ENCODE measurements around the gene ATP8A1. TPM values are rescaled to one million over a fixed set of nuclear protein-coding genes. Genes with fewer than 3 reads are reported as not detected.

The ATP8A1 gene
- total and polyA plus RNA-seq, 4 donors: 0.65 to 15.9 (median 5.9) TPM

DNA sequence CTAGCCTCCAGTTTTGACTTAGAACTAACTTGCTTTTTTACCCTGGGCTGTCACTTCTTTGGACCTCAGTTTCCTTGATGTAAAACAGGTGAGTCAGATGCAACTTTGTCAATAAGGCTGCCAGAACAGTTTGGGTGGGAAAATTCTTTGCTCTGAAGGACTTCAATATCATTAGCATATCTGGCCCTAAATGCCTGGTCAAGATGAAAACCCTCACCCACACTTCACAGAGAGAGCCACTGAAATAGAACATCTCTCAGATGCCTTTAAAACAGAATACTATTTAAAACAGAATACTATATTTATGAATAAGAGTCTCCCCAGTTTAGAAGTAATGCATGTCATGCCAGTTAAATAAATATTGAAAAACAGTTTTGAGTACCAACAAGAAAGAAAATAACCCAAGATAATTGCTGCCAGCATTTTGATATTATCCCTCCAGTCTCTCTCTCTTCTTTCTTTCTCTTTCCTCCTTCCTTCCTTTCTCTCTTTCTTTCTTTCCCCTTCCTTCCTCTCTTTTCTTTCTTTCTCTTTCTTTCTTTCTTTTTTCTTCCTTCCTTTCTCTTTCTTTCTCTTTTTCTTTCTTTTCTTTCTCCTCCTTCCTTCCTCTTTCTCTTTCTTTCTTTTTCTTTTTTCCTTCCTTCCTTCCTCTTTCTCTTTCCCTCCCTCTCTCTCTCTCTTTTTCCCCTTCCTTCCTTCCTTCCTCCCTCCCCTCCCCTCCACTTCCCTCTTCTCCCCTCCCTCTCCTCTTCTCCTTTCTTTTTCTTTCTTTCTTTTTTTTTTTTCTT is 292.4 kb downstream of the ATP8A1 start (continued):
- TF ChIP-seq, protein P1, sequence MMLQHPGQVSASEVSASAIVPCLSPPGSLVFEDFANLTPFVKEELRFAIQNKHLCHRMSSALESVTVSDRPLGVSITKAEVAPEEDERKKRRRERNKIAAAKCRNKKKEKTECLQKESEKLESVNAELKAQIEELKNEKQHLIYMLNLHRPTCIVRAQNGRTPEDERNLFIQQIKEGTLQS (IDR thresholded peaks at IDR 0.05): no peak
- no peak for TF ChIP-seq YY1 (IDR thresholded peaks at IDR 0.05)
- no peak for TF ChIP-seq RAD21 (IDR thresholded peaks at IDR 0.05)
- no peak for TF ChIP-seq GABPA (IDR thresholded peaks at IDR 0.05 in 1 of 2, conservative IDR thresholded peaks at IDR 0.05 in 1 of 2)

DNA sequence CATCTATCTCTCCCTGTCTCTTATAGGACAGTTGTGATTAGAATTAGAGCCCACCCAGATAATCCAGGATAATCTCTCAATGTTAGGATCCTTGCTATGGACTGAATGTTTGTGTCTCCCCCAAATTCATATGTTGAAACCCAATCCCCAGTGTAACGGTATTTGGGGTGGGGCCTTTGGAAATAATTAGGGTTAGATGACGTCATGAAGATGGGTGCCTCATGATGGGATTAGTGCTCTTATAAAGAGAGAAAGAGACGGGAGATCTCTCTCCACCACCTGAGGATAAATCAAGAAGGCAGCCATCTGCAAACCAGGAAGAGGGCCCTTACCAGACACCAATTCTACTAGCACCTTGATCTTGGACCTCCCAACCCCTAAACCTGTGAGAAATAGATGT is 293.3 kb downstream of the ATP8A1 start:
- Histone ChIP-seq H3K4me3 (ENCODE audit: low read depth in 1 of 3, low read length in 3 of 3) (no peak overlapping the region), H3K9ac (ENCODE audit: low read depth in 1 of 2, low read length in 2 of 2) (no peak overlapping the region), H3K9me3 (ENCODE audit: control insufficient read depth in 4 of 4, low read length in 3 of 4) (no peaks in the 10 kb centered on the region), H3K27ac (ENCODE audit: low read depth in 1 of 2, low read length in 2 of 2) (no peak overlapping the region), H3K27me3 (ENCODE audit: control insufficient read depth in 4 of 4, insufficient read depth in 4 of 4, low read length in 3 of 4) (peaks cover 0 to 4% (median 0%) of the 10 kb centered on the region in 4 donors), H3K4me1 (ENCODE audit: control insufficient read depth in 4 of 4, insufficient read depth in 4 of 4, low read length in 3 of 4) (peaks cover 0 to 8% (median 0%) of the 10 kb centered on the region in 4 donors), H3K36me3 (ENCODE audit: control insufficient read depth in 4 of 4, insufficient read depth in 3 of 4, low read depth in 1 of 4, low read length in 3 of 4) (no peaks in the 10 kb centered on the region)
- 78% methylated on average over 3 of the region's 3 CpGs for WGBS
- DNase-seq (ENCODE audit: low spot score): no peak
- TF ChIP-seq FOXA2 (IDR thresholded peaks at IDR 0.05) (no peak), NR2F2 (IDR thresholded peaks at IDR 0.05) (no peak), YY1 (IDR thresholded peaks at IDR 0.05) (no peak), RXRA (IDR thresholded peaks at IDR 0.05) (no peak), EGR1 (IDR thresholded peaks at IDR 0.05; ENCODE audit: low read depth in 2 of 2) (no peak), HNF4A (conservative IDR thresholded peaks at IDR 0.05) (no peak), GABPA (IDR thresholded peaks at IDR 0.05 in 1 of 2, conservative IDR thresholded peaks at IDR 0.05 in 1 of 2) (no peak), FOXA1 (IDR thresholded peaks at IDR 0.05) (no peak), JUND (IDR thresholded peaks at IDR 0.05) (no peak)
- TF ChIP-seq, protein P1 (IDR thresholded peaks at IDR 0.05): no peak
- TF ChIP-seq, protein P2, sequence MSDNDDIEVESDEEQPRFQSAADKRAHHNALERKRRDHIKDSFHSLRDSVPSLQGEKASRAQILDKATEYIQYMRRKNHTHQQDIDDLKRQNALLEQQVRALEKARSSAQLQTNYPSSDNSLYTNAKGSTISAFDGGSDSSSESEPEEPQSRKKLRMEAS (IDR thresholded peaks at IDR 0.05): no peak
- TF ChIP-seq, protein P3, sequence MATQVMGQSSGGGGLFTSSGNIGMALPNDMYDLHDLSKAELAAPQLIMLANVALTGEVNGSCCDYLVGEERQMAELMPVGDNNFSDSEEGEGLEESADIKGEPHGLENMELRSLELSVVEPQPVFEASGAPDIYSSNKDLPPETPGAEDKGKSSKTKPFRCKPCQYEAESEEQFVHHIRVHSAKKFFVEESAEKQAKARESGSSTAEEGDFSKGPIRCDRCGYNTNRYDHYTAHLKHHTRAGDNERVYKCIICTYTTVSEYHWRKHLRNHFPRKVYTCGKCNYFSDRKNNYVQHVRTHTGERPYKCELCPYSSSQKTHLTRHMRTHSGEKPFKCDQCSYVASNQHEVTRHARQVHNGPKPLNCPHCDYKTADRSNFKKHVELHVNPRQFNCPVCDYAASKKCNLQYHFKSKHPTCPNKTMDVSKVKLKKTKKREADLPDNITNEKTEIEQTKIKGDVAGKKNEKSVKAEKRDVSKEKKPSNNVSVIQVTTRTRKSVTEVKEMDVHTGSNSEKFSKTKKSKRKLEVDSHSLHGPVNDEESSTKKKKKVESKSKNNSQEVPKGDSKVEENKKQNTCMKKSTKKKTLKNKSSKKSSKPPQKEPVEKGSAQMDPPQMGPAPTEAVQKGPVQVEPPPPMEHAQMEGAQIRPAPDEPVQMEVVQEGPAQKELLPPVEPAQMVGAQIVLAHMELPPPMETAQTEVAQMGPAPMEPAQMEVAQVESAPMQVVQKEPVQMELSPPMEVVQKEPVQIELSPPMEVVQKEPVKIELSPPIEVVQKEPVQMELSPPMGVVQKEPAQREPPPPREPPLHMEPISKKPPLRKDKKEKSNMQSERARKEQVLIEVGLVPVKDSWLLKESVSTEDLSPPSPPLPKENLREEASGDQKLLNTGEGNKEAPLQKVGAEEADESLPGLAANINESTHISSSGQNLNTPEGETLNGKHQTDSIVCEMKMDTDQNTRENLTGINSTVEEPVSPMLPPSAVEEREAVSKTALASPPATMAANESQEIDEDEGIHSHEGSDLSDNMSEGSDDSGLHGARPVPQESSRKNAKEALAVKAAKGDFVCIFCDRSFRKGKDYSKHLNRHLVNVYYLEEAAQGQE (IDR thresholded peaks at IDR 0.05): no peak

DNA sequence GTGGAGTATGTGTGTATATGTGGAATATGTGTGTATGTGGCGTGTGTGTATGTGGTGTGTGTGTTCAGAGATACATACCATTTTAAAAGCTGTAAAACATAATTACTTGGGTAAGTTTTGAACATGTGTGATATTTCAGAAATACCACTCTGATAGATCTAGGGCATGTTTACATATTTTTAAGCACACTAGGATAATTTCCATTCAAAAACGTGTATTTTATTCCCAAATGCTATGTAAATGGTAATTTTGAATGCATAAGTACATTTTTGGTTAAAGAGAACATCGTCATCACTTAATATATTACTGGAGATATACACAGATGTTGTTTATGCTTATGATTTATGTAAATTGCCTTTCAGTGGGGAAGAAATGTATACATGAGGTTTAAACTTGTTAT is 294.3 kb downstream of the ATP8A1 start:
- 77% methylated on average over 3 of the region's 3 CpGs for WGBS
- Histone ChIP-seq H3K4me1 (ENCODE audit: control insufficient read depth in 4 of 4, insufficient read depth in 4 of 4, low read length in 3 of 4) (peaks cover 0 to 8% (median 0%) of the 10 kb centered on the region in 4 donors), H3K27me3 (ENCODE audit: control insufficient read depth in 4 of 4, insufficient read depth in 4 of 4, low read length in 3 of 4) (peaks cover 0 to 4% (median 0%) of the 10 kb centered on the region in 4 donors), H3K27ac (ENCODE audit: low read depth in 1 of 2, low read length in 2 of 2) (no peak overlapping the region), H3K4me3 (ENCODE audit: low read depth in 1 of 3, low read length in 3 of 3) (no peak overlapping the region), H3K36me3 (ENCODE audit: control insufficient read depth in 4 of 4, insufficient read depth in 3 of 4, low read depth in 1 of 4, low read length in 3 of 4) (no peaks in the 10 kb centered on the region), H3K9ac (ENCODE audit: low read depth in 1 of 2, low read length in 2 of 2) (no peak overlapping the region), H3K9me3 (ENCODE audit: control insufficient read depth in 4 of 4, low read length in 3 of 4) (no peaks in the 10 kb centered on the region)
- TF ChIP-seq, protein P1 (IDR thresholded peaks at IDR 0.05): no peak
- no peak for TF ChIP-seq RAD21 (IDR thresholded peaks at IDR 0.05)
- TF ChIP-seq GABPA (IDR thresholded peaks at IDR 0.05 in 1 of 2, conservative IDR thresholded peaks at IDR 0.05 in 1 of 2): no peak
- TF ChIP-seq, protein P3 (IDR thresholded peaks at IDR 0.05): no peak
- TF ChIP-seq TAF1 (conservative IDR thresholded peaks at IDR 0.05): no peak
- TF ChIP-seq HNF4G (IDR thresholded peaks at IDR 0.05): no peak
- DNase-seq (ENCODE audit: low spot score): no peak
